GM12878 (cell line): Measurements from ENCODE around the gene SERPINB8. TPM values are rescaled to one million over a fixed set of nuclear protein-coding genes. Genes with fewer than 3 reads are reported as not detected.

ENCODE experiments used
- BMI1 ChIP-seq: fragments of 450-650 bp; IDR thresholded peaks from 2 replicates; pipeline ENCODE4 v1.6.1; 2016; ENCODE audit warnings: mild to moderate bottlenecking, moderate library complexity, borderline replicate concordance
- BRCA1 ChIP-seq: IDR thresholded peaks from 2 replicates; pipeline ENCODE4 v1.6.1; 2011; ENCODE audit warnings: low read depth, low read length, improper control_type of control experiment
- EP300 ChIP-seq, 2 experiments: fragments of 150-350 bp in 1 of 2; IDR thresholded peaks; 2 replicates each; pipeline ENCODE4 v1.6.1; 2011 to 2012; ENCODE audit warnings: low read depth in 2 of 2, low read length in 2 of 2, borderline replicate concordance in 1 of 2, improper control_type of control experiment in 1 of 2, inconsistent platforms in 1 of 2; ENCODE audit not compliant: control insufficient read depth in 1 of 2
- ESRRA ChIP-seq: IDR thresholded peaks from 2 replicates; pipeline ENCODE4 v1.6.1; 2012; ENCODE audit warnings: mild to moderate bottlenecking, low read length, improper control_type of control experiment
- FOS ChIP-seq: IDR thresholded peaks from 3 replicates; pipeline ENCODE4 v1.6.1; 2011; ENCODE audit warnings: borderline replicate concordance; ENCODE audit not compliant: insufficient read length; ENCODE audit errors: extremely low read depth
- FOXK2 ChIP-seq: fragments of 450-650 bp; IDR thresholded peaks from 2 replicates; pipeline ENCODE4 v1.6.1; 2017; ENCODE audit warnings: mild to moderate bottlenecking, moderate library complexity
- KAT2A ChIP-seq: conservative IDR thresholded peaks from 2 replicates; pipeline ENCODE4 v1.6.1; 2011; ENCODE audit warnings: low read depth, low read length; ENCODE audit not compliant: control insufficient read depth
- KDM1A ChIP-seq: fragments of 200-600 bp; sonication (generic); IDR thresholded peaks from 2 replicates; pipeline ENCODE4 v1.6.1; 2016; ENCODE audit warnings: borderline replicate concordance
- NFYA ChIP-seq: IDR thresholded peaks from 2 replicates; pipeline ENCODE4 v1.6.1; 2011; ENCODE audit warnings: low read depth, mild to moderate bottlenecking, low read length, improper control_type of control experiment, borderline replicate concordance
- NR2C1 ChIP-seq: fragments of 450-650 bp; IDR thresholded peaks from 2 replicates; pipeline ENCODE4 v1.6.1; 2017; ENCODE audit warnings: antibody characterized with exemption, mild to moderate bottlenecking, moderate library complexity
- NR2F1 ChIP-seq: fragments of 450-650 bp; conservative IDR thresholded peaks from 2 replicates; pipeline ENCODE4 v1.6.1; 2017; ENCODE audit warnings: mild to moderate bottlenecking
- PAX5 ChIP-seq: IDR thresholded peaks from 2 replicates; pipeline ENCODE4 v1.6.1; 2011; ENCODE audit warnings: low read depth, low read length, borderline replicate concordance
- PAX8 ChIP-seq: fragments of 450-650 bp; IDR thresholded peaks from 2 replicates; pipeline ENCODE4 v1.6.1; 2017; ENCODE audit warnings: mild to moderate bottlenecking, moderate library complexity
- POLR2A ChIP-seq: IDR thresholded peaks from 2 replicates; pipeline ENCODE4 v1.6.1; 2011; ENCODE audit warnings: low read depth, mild to moderate bottlenecking, low read length
- RAD51 ChIP-seq: fragments of 450-650 bp; IDR thresholded peaks from 2 replicates; pipeline ENCODE4 v1.6.1; 2016; ENCODE audit warnings: moderate library complexity, mild to moderate bottlenecking, inconsistent platforms
- RBBP5 ChIP-seq: fragments of 200-600 bp; sonication (generic); conservative IDR thresholded peaks from 2 replicates; pipeline ENCODE4 v1.6.1; 2016
- RUNX3 ChIP-seq: IDR thresholded peaks from 2 replicates; pipeline ENCODE4 v1.6.1; 2012; ENCODE audit warnings: low read length, inconsistent platforms
- SMAD5 ChIP-seq: IDR thresholded peaks from 2 replicates; pipeline ENCODE4 v1.6.1; 2016; ENCODE audit warnings: antibody characterized with exemption, low read depth
- SREBF2 ChIP-seq: IDR thresholded peaks from 2 replicates; pipeline ENCODE4 v1.6.1; 2012; ENCODE audit warnings: mild to moderate bottlenecking, low read length
- SUPT20H ChIP-seq: IDR thresholded peaks from 2 replicates; pipeline ENCODE4 v1.6.1; 2011; ENCODE audit warnings: low read depth, mild to moderate bottlenecking, low read length, moderate library complexity, borderline replicate concordance; ENCODE audit not compliant: control insufficient read depth
- TAF1 ChIP-seq: IDR thresholded peaks from 2 replicates; pipeline ENCODE4 v1.6.1; 2011; ENCODE audit warnings: mild to moderate bottlenecking, low read depth, low read length, borderline replicate concordance
- TARDBP ChIP-seq: IDR thresholded peaks from 2 replicates; pipeline ENCODE4 v1.6.1; 2016; ENCODE audit warnings: borderline replicate concordance
- TCF3 ChIP-seq: IDR thresholded peaks from 2 replicates; pipeline ENCODE4 v1.6.1; 2012; ENCODE audit warnings: low read depth, mild to moderate bottlenecking, low read length, borderline replicate concordance; ENCODE audit not compliant: insufficient read depth
- ZBED1 ChIP-seq: IDR thresholded peaks from 2 replicates; pipeline ENCODE4 v1.6.1; 2016; ENCODE audit warnings: borderline replicate concordance
- ZNF207 ChIP-seq: fragments of 450-650 bp; IDR thresholded peaks from 2 replicates; pipeline ENCODE4 v1.6.1; 2014; ENCODE audit warnings: antibody characterized with exemption, mild to moderate bottlenecking, borderline replicate concordance
- ZNF384 ChIP-seq: IDR thresholded peaks from 2 replicates; pipeline ENCODE4 v1.6.1; 2012; ENCODE audit warnings: low read depth, mild to moderate bottlenecking, low read length, improper control_type of control experiment, borderline replicate concordance
- ZZZ3 ChIP-seq: IDR thresholded peaks from 2 replicates; pipeline ENCODE4 v1.6.1; 2011; ENCODE audit warnings: low read depth; ENCODE audit not compliant: control insufficient read depth, insufficient read length
- polyA plus RNA-seq, 11 experiments: library from polyadenylated mRNA; depleted of rRNA in 4 of 11; unstranded in 6 of 11; stranded (reverse) in 5 of 11; fragments of >200 nt; fragmentation: Nextera tagmentation in 4 of 11; fragmentation: Illumina TruSeq in 1 of 11; extraction: Ambion mirVana in 4 of 11; extraction: Trizol in 1 of 11; gene quantifications; 1 replicate in 1 of 11; 2 replicates in 10 of 11; pipeline versions ENCODE4 v1.2.1 to v1.2.3, GENCODE V29; 2011 to 2016; ENCODE audit warnings: inconsistent platforms in 2 of 11, missing spikeins in 2 of 11, low read depth in 1 of 11
- total RNA-seq, 4 experiments: library from RNA; depleted of rRNA in 3 of 4; stranded (reverse); fragments of >200 nt in 3 of 4; fragmentation: Illumina TruSeq in 1 of 4; extraction: Trizol in 1 of 4; gene quantifications; 2 replicates each; pipeline versions ENCODE4 v1.2.1 to v1.2.3, GENCODE V29; 2013 to 2021
- TF ChIP-seq, protein P1 (sequence below): fragments of 450-650 bp; conservative IDR thresholded peaks from 2 replicates; pipeline ENCODE4 v1.6.1; 2017; ENCODE audit warnings: mild to moderate bottlenecking, moderate library complexity
- TF ChIP-seq, protein P2 (sequence below): fragments of 450-650 bp; formaldehyde crosslinking; IDR thresholded peaks from 2 replicates; pipeline ENCODE4 v1.4.0; 2020; ENCODE audit warnings: mild to moderate bottlenecking, moderate library complexity

The SERPINB8 gene
- total and polyA plus RNA-seq, 10 of the 15 experiments (the other 5 are each of a cell fraction or from before 2014, with no cell fraction given) = 8.1 to 31.5 (median 16.7) TPM

DNA sequence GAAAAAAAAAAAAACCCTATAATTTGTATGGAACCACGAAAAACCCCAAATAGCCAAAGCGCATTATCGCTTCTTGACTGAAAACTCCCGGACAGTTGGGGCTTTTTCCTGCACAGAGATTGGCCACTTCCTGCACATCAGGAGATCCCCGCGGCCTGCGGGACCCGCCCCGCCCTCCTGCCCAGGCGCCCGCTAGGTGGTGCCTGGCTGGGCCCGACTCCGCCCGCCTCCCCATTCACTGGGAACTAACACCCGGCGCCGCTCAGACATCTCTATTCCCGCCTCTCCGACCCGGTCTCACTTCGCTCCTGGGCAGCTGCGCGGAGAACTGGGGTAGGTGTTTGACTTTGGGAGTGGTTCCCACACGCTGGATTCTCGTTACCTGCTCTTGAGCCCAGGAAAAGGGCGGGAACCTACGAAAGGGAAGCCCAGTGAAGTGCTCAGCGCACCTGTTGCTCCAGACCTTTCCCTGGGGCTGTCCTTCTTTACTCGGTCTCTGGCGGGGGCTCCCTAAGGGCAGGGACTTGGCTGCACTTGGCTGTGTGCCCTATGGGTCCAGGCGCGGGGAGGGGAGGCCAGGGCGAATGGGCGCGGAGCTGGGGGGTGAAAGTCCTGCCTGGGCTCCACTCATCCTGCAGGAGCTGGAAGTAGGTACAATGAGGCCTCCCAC lies 20.7 kb upstream of the SERPINB8 start, which contains the start of gene HMSD (continued):
- no peak for TF ChIP-seq KAT2A
- TF ChIP-seq SUPT20H = no peak
- no peak for TF ChIP-seq ESRRA
- 0 out of 2 replicates have a peak, but pooled peaks have one; percentile 23 for TF ChIP-seq TCF3
- TF ChIP-seq, protein P1, sequence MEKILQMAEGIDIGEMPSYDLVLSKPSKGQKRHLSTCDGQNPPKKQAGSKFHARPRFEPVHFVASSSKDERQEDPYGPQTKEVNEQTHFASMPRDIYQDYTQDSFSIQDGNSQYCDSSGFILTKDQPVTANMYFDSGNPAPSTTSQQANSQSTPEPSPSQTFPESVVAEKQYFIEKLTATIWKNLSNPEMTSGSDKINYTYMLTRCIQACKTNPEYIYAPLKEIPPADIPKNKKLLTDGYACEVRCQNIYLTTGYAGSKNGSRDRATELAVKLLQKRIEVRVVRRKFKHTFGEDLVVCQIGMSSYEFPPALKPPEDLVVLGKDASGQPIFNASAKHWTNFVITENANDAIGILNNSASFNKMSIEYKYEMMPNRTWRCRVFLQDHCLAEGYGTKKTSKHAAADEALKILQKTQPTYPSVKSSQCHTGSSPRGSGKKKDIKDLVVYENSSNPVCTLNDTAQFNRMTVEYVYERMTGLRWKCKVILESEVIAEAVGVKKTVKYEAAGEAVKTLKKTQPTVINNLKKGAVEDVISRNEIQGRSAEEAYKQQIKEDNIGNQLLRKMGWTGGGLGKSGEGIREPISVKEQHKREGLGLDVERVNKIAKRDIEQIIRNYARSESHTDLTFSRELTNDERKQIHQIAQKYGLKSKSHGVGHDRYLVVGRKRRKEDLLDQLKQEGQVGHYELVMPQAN = peak; percentile 69; the same call in 1 of the 2 replicates
- TF ChIP-seq FOXK2 = no peak
- TF ChIP-seq NR2F1 = no peak
- no peak for TF ChIP-seq PAX8
- TF ChIP-seq SREBF2 = no peak
- no peak for TF ChIP-seq BMI1
- no peak for TF ChIP-seq ZBED1
- TF ChIP-seq RUNX3 = peak; percentile 74
- TF ChIP-seq KDM1A = no peak
- TF ChIP-seq RAD51 = no peak
- TF ChIP-seq BRCA1 = no peak
- TF ChIP-seq NFYA = no peak
- peak; percentile 61; the same call in 1 of the 2 replicates for TF ChIP-seq ZNF384
- no peak for TF ChIP-seq NR2C1
- TF ChIP-seq POLR2A = peak; percentile 76
- TF ChIP-seq FOS = no peak
- TF ChIP-seq ZZZ3 = no peak
- peak; percentile 68 for TF ChIP-seq TAF1
- 0 out of 2 replicates have a peak, but pooled peaks have one; percentile 53 for TF ChIP-seq PAX5
- no peak for TF ChIP-seq TARDBP
- TF ChIP-seq SMAD5 = no peak
- TF ChIP-seq, protein P2, sequence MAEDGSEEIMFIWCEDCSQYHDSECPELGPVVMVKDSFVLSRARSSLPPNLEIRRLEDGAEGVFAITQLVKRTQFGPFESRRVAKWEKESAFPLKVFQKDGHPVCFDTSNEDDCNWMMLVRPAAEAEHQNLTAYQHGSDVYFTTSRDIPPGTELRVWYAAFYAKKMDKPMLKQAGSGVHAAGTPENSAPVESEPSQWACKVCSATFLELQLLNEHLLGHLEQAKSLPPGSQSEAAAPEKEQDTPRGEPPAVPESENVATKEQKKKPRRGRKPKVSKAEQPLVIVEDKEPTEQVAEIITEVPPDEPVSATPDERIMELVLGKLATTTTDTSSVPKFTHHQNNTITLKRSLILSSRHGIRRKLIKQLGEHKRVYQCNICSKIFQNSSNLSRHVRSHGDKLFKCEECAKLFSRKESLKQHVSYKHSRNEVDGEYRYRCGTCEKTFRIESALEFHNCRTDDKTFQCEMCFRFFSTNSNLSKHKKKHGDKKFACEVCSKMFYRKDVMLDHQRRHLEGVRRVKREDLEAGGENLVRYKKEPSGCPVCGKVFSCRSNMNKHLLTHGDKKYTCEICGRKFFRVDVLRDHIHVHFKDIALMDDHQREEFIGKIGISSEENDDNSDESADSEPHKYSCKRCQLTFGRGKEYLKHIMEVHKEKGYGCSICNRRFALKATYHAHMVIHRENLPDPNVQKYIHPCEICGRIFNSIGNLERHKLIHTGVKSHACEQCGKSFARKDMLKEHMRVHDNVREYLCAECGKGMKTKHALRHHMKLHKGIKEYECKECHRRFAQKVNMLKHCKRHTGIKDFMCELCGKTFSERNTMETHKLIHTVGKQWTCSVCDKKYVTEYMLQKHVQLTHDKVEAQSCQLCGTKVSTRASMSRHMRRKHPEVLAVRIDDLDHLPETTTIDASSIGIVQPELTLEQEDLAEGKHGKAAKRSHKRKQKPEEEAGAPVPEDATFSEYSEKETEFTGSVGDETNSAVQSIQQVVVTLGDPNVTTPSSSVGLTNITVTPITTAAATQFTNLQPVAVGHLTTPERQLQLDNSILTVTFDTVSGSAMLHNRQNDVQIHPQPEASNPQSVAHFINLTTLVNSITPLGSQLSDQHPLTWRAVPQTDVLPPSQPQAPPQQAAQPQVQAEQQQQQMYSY (CRISPR knock-in tag) = no peak
- no peak for TF ChIP-seq RBBP5
- TF ChIP-seq ZNF207 = no peak
- no peak; a peak in 1 of 4 replicates for TF ChIP-seq EP300 (IDR thresholded peaks at IDR 0.05; ENCODE audit: borderline replicate concordance in 1 of 2, control insufficient read depth in 1 of 2, low read depth in 2 of 2, low read length in 2 of 2)
